Right lobe of liver (tissue), 6 donors: ENCODE measurements around the gene CD163L1. TPM values are rescaled to one million over a fixed set of nuclear protein-coding genes. Genes with fewer than 3 reads are reported as not detected.
"Not testable (repeated sequence)": the region's sequence is repeated elsewhere in the genome, so short reads cannot be mapped to it uniquely, and the experiment has no call there.

ENCODE experiments used
- ATAC-seq, 4 donors: fragments of 200-7000 bp; cut with Tn5 transposase; one replicate each; pipeline ENCODE4 v1.9.1; 2020; ENCODE audit warnings: mild to moderate bottlenecking in 4 of 4, moderate library complexity in 4 of 4
- DNase-seq, 3 donors: peaks; one replicate each; pipeline ENCODE4 v3.0.0-alpha.2; 2020
- H3K27ac ChIP-seq, 3 donors: fragments of 200-600 bp; one replicate each; pipeline ENCODE4 v1.8.0; 2022
- H3K27me3 ChIP-seq, 2 donors: fragments of 200-600 bp; one replicate each; pipeline ENCODE4 v1.8.0; 2022
- H3K36me3 ChIP-seq, 4 donors: fragments of 200-600 bp; sonication (generic) in 1 of 4; one replicate each; pipeline versions ENCODE4 v1.5.1 to v1.8.0; 2017 to 2022; ENCODE audit warnings: control low read depth in 1 of 4
- H3K4me1 ChIP-seq, 4 donors: fragments of 200-600 bp; sonication (generic) in 1 of 4; one replicate each; pipeline versions ENCODE4 v1.5.1 to v1.8.0; 2017 to 2022; ENCODE audit warnings: control low read depth in 1 of 4
- H3K4me3 ChIP-seq, 3 donors: fragments of 200-600 bp; one replicate each; pipeline ENCODE4 v1.8.0; 2022
- H3K9me3 ChIP-seq, 4 donors: fragments of 200-600 bp; sonication (generic) in 1 of 4; one replicate each; pipeline versions ENCODE4 v1.5.1 to v1.8.0; 2017 to 2022; ENCODE audit warnings: control low read depth in 1 of 4
- CTCF ChIP-seq, 4 donors: fragments of 200-600 bp in 3 of 4; fragments of 450-650 bp in 1 of 4; IDR thresholded peaks; one replicate each; pipeline versions ENCODE4 v1.5.1 to v1.8.0; 2016 to 2022; ENCODE audit warnings: antibody characterized with exemption in 4 of 4, mild to moderate bottlenecking in 2 of 4
- POLR2A ChIP-seq: fragments of 450-650 bp; IDR thresholded peaks from one replicate; pipeline ENCODE4 v1.6.1; 2017; ENCODE audit warnings: antibody characterized with exemption, mild to moderate bottlenecking
- WGBS: methylation state at CpG from one replicate; pipeline ENCODE4 v1.1.6; 2018; ENCODE audit warnings: low coverage, low lambda C conversion rate; ENCODE audit not compliant: insufficient coverage; ENCODE audit errors: missing lambda C conversion rate; 5-methylcytosine and 5-hydroxymethylcytosine counted together
- intact Hi-C, 2 donors: fragments of 100-400 bp; cut with DNase I; formaldehyde crosslinking; loops; one replicate each; pipeline versions ENCODE4 v1.11.2 to v1.14.1; 2022
- total RNA-seq, 6 experiments: library from RNA; depleted of rRNA in 2 of 6; stranded (reverse); fragments of >200 nt in 2 of 6; fragmentation: NEBNext Ultra II Directional in 3 of 6; extraction: Animal tissue kit (Norgen Biotek cat#: 25700) in 3 of 6; gene quantifications; one replicate each; pipeline versions ENCODE4 v1.1.0 to v1.2.4, GENCODE V29; 2016 to 2023
- donor health status: DM: no; HTN: yes; CAD: no.
- donor health status: DM: no; HTN: no; CAD: no.
- donor health status: DM: no; HTN: no; CAD: no.
- donor health status: DM: no; HTN: yes; CAD: no.
- donor health status: DM: no; HTN: yes; CAD: no.

Gene CD163L1
- total RNA-seq, 6 experiments from 2014 or later = 0.26 to 4.8 (median 1.2) TPM

GRCh38 chr12:7339675-7340074 lies 104.3 kb downstream of the CD163L1 start:
- TF ChIP-seq POLR2A (no peak), CTCF (IDR thresholded peaks at IDR 0.05) (no peak)
- Histone ChIP-seq H3K36me3 (no peaks in the 10 kb centered on the region), H3K27ac (no peak overlapping the region), H3K4me1 (no peaks in the 10 kb centered on the region), H3K9me3 (no peaks in the 10 kb centered on the region), H3K27me3 (no peaks in the 10 kb centered on the region), H3K4me3 (no peak overlapping the region)
- DNase-seq (no peak), ATAC-seq (no peak)
- WGBS = no CpG with 5 or more reads among the region's 1 CpG
- intact Hi-C loops = no loop called here

GRCh38 chr12:7337790-7338189 lies 106.2 kb downstream of the CD163L1 start:
- ATAC-seq, intact Hi-C loops, H3K36me3 ChIP-seq, H3K9me3 ChIP-seq, H3K4me3 ChIP-seq, H3K27me3 ChIP-seq, DNase-seq, H3K27ac ChIP-seq, H3K4me1 ChIP-seq: not testable (repeated sequence)
- 67% methylated on average over 4 of the region's 5 CpGs for WGBS

- Histone ChIP-seq H3K36me3 (no peaks in the 10 kb centered on the region), H3K27ac (no peak overlapping the region), H3K4me1 (no peaks in the 10 kb centered on the region), H3K4me3 (no peak overlapping the region), H3K9me3 (no peaks in the 10 kb centered on the region), H3K27me3 (no peaks in the 10 kb centered on the region)
- DNase-seq (no peak), ATAC-seq (no peak)
- TF ChIP-seq CTCF (IDR thresholded peaks at IDR 0.05) (no peak), POLR2A (no peak)
- intact Hi-C loops = no loop called here
- WGBS = 60% methylated on average over 7 of the region's 7 CpGs
Observed at GRCh38 chr12:7327918-7328317, 116.0 kb downstream of the CD163L1 start.

GRCh38 chr12:7324176-7324575 lies 119.8 kb downstream of the CD163L1 start:
- Histone ChIP-seq H3K4me1 (no peaks in the 10 kb centered on the region), H3K36me3 (no peaks in the 10 kb centered on the region), H3K4me3 (no peak overlapping the region), H3K27ac (no peak overlapping the region), H3K27me3 (no peaks in the 10 kb centered on the region), H3K9me3 (no peaks in the 10 kb centered on the region)
- 48% methylated on average over 4 of the region's 5 CpGs for WGBS
- TF ChIP-seq POLR2A (no peak), CTCF (IDR thresholded peaks at IDR 0.05) (no peak)
- DNase-seq (no peak), ATAC-seq (no peak)
- intact Hi-C loops = no loop called here

- no peak overlapping the region for H3K27ac ChIP-seq
- no peak overlapping the region for H3K4me3 ChIP-seq
- no peak for DNase-seq
- WGBS = 68% methylated on average over 5 of the region's 5 CpGs
- no peaks in the 10 kb centered on the region for H3K4me1 ChIP-seq
- TF ChIP-seq CTCF (IDR thresholded peaks at IDR 0.05) (no peak), POLR2A (no peak)
- H3K36me3 ChIP-seq = no peaks in the 10 kb centered on the region
- no peak for ATAC-seq
- no peaks in the 10 kb centered on the region for H3K27me3 ChIP-seq
- H3K9me3 ChIP-seq = no peaks in the 10 kb centered on the region
- intact Hi-C loops = no loop called here
Observed at GRCh38 chr12:7322599-7322998, 121.4 kb downstream of the CD163L1 start.
